Esophagus squamous epithelium (tissue), 4 donors: ENCODE measurements around the gene CHGA.

Experiments
- POLR2A ChIP-seq, 4 donors: fragments of 450-650 bp; IDR thresholded peaks; one replicate each; pipeline ENCODE4 v1.6.1; 2017; ENCODE audit warnings: antibody characterized with exemption in 4 of 4, mild to moderate bottlenecking in 4 of 4, moderate library complexity in 3 of 4
- TF ChIP-seq, protein P1 (sequence below), 6 experiments: fragments of 450-650 bp in 4 of 6; fragments of 200-600 bp in 2 of 6; sonication (generic) in 2 of 6; IDR thresholded peaks; one replicate each; pipeline ENCODE4 v1.5.1; 2016 to 2019; ENCODE audit warnings: antibody characterized with exemption in 6 of 6, mild to moderate bottlenecking in 4 of 6, moderate library complexity in 4 of 6

DNA sequence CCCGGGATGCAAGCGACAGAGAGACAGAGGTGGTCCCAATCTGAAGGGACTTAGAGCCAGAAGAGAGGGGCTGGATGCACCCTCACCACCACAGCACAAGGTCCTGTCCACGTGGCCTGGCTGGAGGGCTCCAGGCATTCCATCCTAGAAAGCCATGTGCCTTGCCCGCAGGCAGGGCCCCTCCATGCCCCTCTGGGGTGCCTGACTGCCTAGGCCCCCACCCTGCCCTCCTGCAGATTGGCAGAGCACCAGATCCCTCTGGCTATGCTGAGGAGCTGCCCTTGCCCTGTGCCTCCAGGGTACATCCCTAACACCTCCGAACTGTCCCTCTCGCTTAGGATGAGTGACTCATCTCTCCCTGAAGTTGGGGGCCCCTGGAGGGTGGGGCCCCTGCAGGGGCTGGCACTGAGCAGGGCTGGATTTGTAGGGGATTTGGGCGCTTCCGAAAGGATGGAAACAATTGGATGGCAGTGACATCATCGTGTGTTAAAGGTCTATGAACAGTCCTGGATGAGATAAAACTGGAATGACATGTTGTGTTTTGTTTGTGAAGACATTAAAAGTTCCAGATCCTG lies 50.9 kb downstream of the CHGA start:
- TF ChIP-seq, protein P1, sequence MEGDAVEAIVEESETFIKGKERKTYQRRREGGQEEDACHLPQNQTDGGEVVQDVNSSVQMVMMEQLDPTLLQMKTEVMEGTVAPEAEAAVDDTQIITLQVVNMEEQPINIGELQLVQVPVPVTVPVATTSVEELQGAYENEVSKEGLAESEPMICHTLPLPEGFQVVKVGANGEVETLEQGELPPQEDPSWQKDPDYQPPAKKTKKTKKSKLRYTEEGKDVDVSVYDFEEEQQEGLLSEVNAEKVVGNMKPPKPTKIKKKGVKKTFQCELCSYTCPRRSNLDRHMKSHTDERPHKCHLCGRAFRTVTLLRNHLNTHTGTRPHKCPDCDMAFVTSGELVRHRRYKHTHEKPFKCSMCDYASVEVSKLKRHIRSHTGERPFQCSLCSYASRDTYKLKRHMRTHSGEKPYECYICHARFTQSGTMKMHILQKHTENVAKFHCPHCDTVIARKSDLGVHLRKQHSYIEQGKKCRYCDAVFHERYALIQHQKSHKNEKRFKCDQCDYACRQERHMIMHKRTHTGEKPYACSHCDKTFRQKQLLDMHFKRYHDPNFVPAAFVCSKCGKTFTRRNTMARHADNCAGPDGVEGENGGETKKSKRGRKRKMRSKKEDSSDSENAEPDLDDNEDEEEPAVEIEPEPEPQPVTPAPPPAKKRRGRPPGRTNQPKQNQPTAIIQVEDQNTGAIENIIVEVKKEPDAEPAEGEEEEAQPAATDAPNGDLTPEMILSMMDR (IDR thresholded peaks at IDR 0.05) = no peak
- TF ChIP-seq POLR2A (IDR thresholded peaks at IDR 0.05) = no peak
